RWPE2 (cell line): ENCODE data around the gene ZC3H18.

ENCODE experiments used
- ATAC-seq: fragments of 200-7000 bp; cut with Tn5 transposase; 3 replicates; pipeline ENCODE4 v1.9.1; 2021; ENCODE audit warnings: low read depth
- DNase-seq: peaks from one replicate; pipeline ENCODE4 v3.0.0-alpha.2; 2020; ENCODE audit warnings: low spot score
- H3K27ac ChIP-seq: fragments of 450-650 bp; 2 replicates; pipeline ENCODE4 v1.5.1; 2017; ENCODE audit warnings: mild to moderate bottlenecking; ENCODE audit not compliant: poor library complexity, severe bottlenecking
- H3K27me3 ChIP-seq: fragments of 250-450 bp; sonication (Bioruptor Pico); 2 replicates; pipeline ENCODE4 v1.5.1; 2021; ENCODE audit warnings: mild to moderate bottlenecking, moderate library complexity; ENCODE audit not compliant: insufficient read depth, poor library complexity, severe bottlenecking
- H3K36me3 ChIP-seq: fragments of 250-450 bp; sonication (Bioruptor Pico); 2 replicates; pipeline ENCODE4 v1.5.1; 2020; ENCODE audit warnings: low read depth, mild to moderate bottlenecking, moderate library complexity
- H3K4me1 ChIP-seq: fragments of 250-450 bp; sonication (Bioruptor Pico); 2 replicates; pipeline ENCODE4 v1.5.1; 2021; ENCODE audit warnings: mild to moderate bottlenecking, moderate library complexity; ENCODE audit not compliant: insufficient read depth, poor library complexity, severe bottlenecking
- H3K4me3 ChIP-seq: fragments of 250-450 bp; sonication (Bioruptor Pico); 2 replicates; pipeline ENCODE4 v1.5.1; 2021; ENCODE audit warnings: mild to moderate bottlenecking, moderate library complexity; ENCODE audit not compliant: severe bottlenecking
- H3K9me3 ChIP-seq: fragments of 250-450 bp; sonication (Bioruptor Pico); 2 replicates; pipeline ENCODE4 v1.5.1; 2021; ENCODE audit warnings: mild to moderate bottlenecking, moderate library complexity; ENCODE audit not compliant: severe bottlenecking
- CTCF ChIP-seq: fragments of 450-650 bp; IDR thresholded peaks from one replicate; pipeline ENCODE4 v1.5.1; 2017; ENCODE audit warnings: mild to moderate bottlenecking, moderate library complexity; ENCODE audit not compliant: poor library complexity, severe bottlenecking

Gene ZC3H18

GRCh38 chr16:88616736-88617135 lies 46.5 kb downstream of the ZC3H18 start:
- no peaks in the 10 kb centered on the region for H3K9me3 ChIP-seq
- ATAC-seq (no peak), DNase-seq (no peak)
- no peaks in the 10 kb centered on the region for H3K4me1 ChIP-seq
- H3K36me3 ChIP-seq: peaks cover 28% of the 10 kb centered on the region
- no peak overlapping the region for H3K27ac ChIP-seq
- TF ChIP-seq CTCF: no peak
- no peaks in the 10 kb centered on the region for H3K27me3 ChIP-seq
- no peak overlapping the region for H3K4me3 ChIP-seq

- Histone ChIP-seq H3K9me3 (no peaks in the 10 kb centered on the region), H3K36me3 (peaks cover 35% of the 10 kb centered on the region), H3K27ac (no peak overlapping the region), H3K4me1 (no peaks in the 10 kb centered on the region), H3K27me3 (no peaks in the 10 kb centered on the region), H3K4me3 (no peak overlapping the region)
- ATAC-seq (no peak), DNase-seq (no peak)
- TF ChIP-seq CTCF: no peak
These were observed 47.2 kb downstream of the ZC3H18 start for GRCh38 chr16:88617268-88618031.

GRCh38 chr16:88618182-88618955 lies 48.2 kb downstream of the ZC3H18 start:
- Histone ChIP-seq H3K9me3 (no peaks in the 10 kb centered on the region), H3K27ac (no peak overlapping the region), H3K27me3 (no peaks in the 10 kb centered on the region), H3K36me3 (peaks cover 36% of the 10 kb centered on the region), H3K4me1 (no peaks in the 10 kb centered on the region), H3K4me3 (no peak overlapping the region)
- ATAC-seq: no peak
- no peak for TF ChIP-seq CTCF
- DNase-seq: no peak

- Histone ChIP-seq H3K36me3 (peaks cover 43% of the 10 kb centered on the region), H3K4me1 (no peaks in the 10 kb centered on the region), H3K9me3 (no peaks in the 10 kb centered on the region), H3K27ac (no peak overlapping the region), H3K27me3 (no peaks in the 10 kb centered on the region), H3K4me3 (no peak overlapping the region)
- DNase-seq (no peak), ATAC-seq (no peak)
- TF ChIP-seq CTCF: no peak
These were observed 48.9 kb downstream of the ZC3H18 start for GRCh38 chr16:88618956-88619667.
